GM12865 (cell line): ENCODE data around the gene DEAF1.

Experiments
- DNase-seq: peaks from one replicate; pipeline ENCODE4 v3.0.0; 2010; ENCODE audit warnings: low read depth
- H3K4me3 ChIP-seq: 2 replicates; pipeline ENCODE4 v1.5.1; 2011; ENCODE audit warnings: mild to moderate bottlenecking, low read depth, low read length, control low read depth
- CTCF ChIP-seq: IDR thresholded peaks from 2 replicates; pipeline ENCODE4 v1.5.1; 2011; ENCODE audit warnings: low read length, control low read depth, low read depth, inconsistent platforms; ENCODE audit not compliant: insufficient read depth; ENCODE audit errors: missing control alignments

Gene DEAF1

DNA sequence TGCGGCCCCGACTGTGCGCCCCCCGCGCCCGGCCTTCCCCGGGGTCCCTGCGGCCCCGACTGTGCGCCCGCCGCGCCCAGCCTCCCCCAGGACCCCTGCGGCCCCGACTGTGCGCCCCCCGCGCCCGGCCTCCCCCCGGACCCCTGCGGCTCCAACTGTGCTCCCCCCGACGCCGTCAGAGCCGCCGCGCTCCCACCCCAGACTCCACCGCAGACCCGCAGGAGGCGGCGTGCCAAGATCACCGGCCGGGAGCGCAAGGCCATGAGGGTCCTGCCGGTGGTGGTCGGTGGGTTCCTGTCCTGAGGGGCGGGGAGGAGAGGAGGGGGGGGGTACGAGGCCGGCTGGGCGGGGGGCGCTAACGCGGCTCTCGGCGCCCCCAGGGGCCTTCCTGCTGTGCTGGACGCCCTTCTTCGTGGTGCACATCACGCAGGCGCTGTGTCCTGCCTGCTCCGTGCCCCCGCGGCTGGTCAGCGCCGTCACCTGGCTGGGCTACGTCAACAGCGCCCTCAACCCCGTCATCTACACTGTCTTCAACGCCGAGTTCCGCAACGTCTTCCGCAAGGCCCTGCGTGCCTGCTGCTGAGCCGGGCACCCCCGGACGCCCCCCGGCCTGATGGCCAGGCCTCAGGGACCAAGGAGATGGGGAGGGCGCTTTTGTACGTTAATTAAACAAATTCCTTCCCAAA lies 54.9 kb downstream of the DEAF1 start:
- TF ChIP-seq CTCF = no peak
- H3K4me3 ChIP-seq = no peak overlapping the region
- DNase-seq = no peak

DNA sequence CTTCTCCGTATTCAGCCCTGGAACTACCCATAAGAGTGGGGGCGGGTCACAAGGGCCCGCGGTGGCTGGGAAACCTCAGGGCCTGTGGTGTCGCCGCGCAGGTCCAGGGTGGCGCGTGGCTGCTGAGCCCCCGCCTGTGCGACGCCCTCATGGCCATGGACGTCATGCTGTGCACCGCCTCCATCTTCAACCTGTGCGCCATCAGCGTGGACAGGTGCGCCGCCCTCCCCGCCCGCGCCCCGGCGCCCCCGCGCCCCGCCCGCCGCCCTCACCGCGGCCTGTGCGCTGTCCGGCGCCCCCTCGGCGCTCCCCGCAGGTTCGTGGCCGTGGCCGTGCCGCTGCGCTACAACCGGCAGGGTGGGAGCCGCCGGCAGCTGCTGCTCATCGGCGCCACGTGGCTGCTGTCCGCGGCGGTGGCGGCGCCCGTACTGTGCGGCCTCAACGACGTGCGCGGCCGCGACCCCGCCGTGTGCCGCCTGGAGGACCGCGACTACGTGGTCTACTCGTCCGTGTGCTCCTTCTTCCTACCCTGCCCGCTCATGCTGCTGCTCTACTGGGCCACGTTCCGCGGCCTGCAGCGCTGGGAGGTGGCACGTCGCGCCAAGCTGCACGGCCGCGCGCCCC lies 55.6 kb downstream of the DEAF1 start:
- H3K4me3 ChIP-seq = no peak overlapping the region
- DNase-seq = no peak
- no peak for TF ChIP-seq CTCF

DNA sequence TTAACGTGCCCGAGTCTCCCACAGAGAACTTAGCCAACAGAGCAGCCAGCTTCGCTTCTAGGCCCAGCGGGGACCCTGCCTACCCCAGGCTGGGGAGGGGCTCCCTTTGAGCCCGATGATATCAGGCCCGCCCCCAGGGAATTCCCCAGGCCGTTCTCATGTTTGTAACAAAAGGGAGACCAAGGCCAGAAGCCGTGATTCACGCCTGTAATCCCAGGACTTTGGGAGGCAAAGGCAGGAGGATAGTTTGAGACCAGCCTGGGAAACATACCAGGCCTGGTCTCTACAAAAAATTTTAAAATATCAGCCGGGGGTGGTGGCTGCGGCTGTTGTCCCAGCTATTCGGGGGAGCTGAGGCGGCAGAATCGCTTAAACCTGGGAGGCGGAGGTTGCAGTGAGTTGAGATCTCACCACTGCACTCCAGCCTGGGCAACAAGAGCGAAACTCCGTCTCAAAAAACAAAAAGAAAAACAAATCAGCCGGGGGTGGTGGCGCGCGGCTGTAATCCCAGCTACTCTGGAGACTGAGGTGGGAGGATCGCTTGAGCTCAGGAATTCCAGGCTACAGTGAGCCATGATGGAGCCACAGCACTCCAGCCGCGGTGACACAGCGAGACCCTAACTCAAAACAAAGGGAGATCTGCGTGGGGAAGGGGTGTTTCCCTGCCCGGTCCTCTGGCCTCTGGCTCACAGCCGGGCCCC lies 56.2 kb downstream of the DEAF1 start:
- DNase-seq = no peak
- TF ChIP-seq CTCF = no peak
- no peak overlapping the region for H3K4me3 ChIP-seq

GRCh38 chr11:637593-638521 lies 57.2 kb downstream of the DEAF1 start:
- DNase-seq = no peak
- TF ChIP-seq CTCF = no peak
- no peak overlapping the region for H3K4me3 ChIP-seq

DNA sequence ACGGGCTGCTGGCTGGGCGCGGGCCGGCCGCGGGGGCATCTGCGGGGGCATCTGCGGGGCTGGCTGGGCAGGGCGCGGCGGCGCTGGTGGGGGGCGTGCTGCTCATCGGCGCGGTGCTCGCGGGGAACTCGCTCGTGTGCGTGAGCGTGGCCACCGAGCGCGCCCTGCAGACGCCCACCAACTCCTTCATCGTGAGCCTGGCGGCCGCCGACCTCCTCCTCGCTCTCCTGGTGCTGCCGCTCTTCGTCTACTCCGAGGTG lies 57.8 kb downstream of the DEAF1 start:
- DNase-seq = no peak
- no peak for TF ChIP-seq CTCF
- no peak overlapping the region for H3K4me3 ChIP-seq

GRCh38 chr11:636511-637332 lies 58.3 kb downstream of the DEAF1 start, which contains the start of gene DRD4:
DRD4 (plus strand) TSS chr11:637269; CDS start chr11:637305, 36 bp downstream.
- no peak for TF ChIP-seq CTCF
- no peak within 1 kb of the TSS for H3K4me3 ChIP-seq
- DNase-seq = no peak
